SK-N-SH (cell line): ENCODE results near the gene ZMIZ1.
"Not testable (repeated sequence)": the region's sequence is repeated elsewhere in the genome, so short reads cannot be mapped to it uniquely, and the experiment has no call there.

ENCODE experiments used
- EZH2phosphoT487 ChIP-seq: fragments of 200-600 bp; sonication (generic); IDR thresholded peaks from 2 replicates; pipeline ENCODE4 v1.6.1; 2017; ENCODE audit warnings: low read depth, mixed run types, mild to moderate bottlenecking, antibody characterized with exemption, moderate library complexity, borderline replicate concordance
- FOXM1 ChIP-seq: IDR thresholded peaks from 2 replicates; pipeline ENCODE4 v1.4.0; 2012; ENCODE audit warnings: low read depth, mild to moderate bottlenecking
- NFIC ChIP-seq: IDR thresholded peaks from 2 replicates; pipeline ENCODE4 v1.4.0; 2012; ENCODE audit warnings: borderline replicate concordance
- NRF1 ChIP-seq: IDR thresholded peaks from 2 replicates; pipeline ENCODE4 v1.6.1; 2012; ENCODE audit warnings: low read depth, mild to moderate bottlenecking, low read length
- RFX5 ChIP-seq: IDR thresholded peaks from 2 replicates; pipeline ENCODE4 v1.6.1; 2012; ENCODE audit warnings: mild to moderate bottlenecking, improper control_type of control experiment, low read length
- SIN3A ChIP-seq: IDR thresholded peaks from 2 replicates; pipeline ENCODE4 v1.6.1; 2012; ENCODE audit warnings: low read depth, mild to moderate bottlenecking, low read length, moderate library complexity, borderline replicate concordance
- SMC3 ChIP-seq: IDR thresholded peaks from 2 replicates; pipeline ENCODE4 v1.6.1; 2012; ENCODE audit warnings: low read depth, low read length, improper control_type of control experiment
- TCF12 ChIP-seq: IDR thresholded peaks from 2 replicates; pipeline ENCODE4 v1.4.0; 2012
- TF ChIP-seq, protein P1 (sequence below): fragments of 200-600 bp; sonication (generic); IDR thresholded peaks from 2 replicates; pipeline ENCODE4 v1.6.1; 2017; ENCODE audit warnings: antibody characterized with exemption, mild to moderate bottlenecking, moderate library complexity
- TF ChIP-seq, protein P2 (sequence below): IDR thresholded peaks from 2 replicates; pipeline ENCODE4 v1.6.1; 2012; ENCODE audit warnings: mild to moderate bottlenecking, low read depth, low read length, moderate library complexity

DNA sequence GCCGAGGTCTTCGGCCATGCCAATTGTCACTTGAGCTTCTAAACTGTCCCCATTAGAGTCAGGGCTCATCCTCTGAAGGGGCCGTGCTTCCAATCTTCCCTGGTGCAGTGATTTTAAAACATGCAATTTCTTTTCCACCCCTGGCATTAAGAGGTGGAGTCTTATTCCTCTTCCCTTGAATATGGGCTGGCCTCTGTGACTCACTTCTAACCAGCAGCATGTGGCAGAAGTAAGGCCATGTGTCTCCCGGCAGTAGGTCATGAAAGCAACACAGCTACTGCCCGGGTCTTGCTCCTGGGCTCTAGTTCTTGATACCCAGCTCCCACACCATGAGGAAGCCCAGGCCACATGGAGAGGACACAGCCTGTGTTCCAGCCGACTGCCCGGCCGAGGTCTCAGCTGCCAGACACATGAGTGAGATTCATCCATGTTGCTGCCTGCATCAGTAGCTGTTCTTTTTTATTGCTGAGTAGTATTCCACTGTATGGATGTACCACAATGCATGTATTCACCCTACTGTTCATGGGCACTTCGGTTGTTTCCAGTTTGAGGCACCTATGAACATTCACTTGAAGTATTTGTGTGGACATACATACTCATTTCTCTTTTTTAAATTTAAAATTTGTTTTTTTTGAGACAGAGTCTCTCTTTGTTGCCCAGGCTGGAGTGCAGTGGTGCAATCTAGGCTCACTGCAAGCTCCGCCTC is 264.0 kb downstream of the ZMIZ1 start:
- TF ChIP-seq SIN3A, NFIC, RFX5, EZH2phosphoT487, TCF12, SMC3, FOXM1, NRF1: not testable (repeated sequence)
- TF ChIP-seq, protein P1, sequence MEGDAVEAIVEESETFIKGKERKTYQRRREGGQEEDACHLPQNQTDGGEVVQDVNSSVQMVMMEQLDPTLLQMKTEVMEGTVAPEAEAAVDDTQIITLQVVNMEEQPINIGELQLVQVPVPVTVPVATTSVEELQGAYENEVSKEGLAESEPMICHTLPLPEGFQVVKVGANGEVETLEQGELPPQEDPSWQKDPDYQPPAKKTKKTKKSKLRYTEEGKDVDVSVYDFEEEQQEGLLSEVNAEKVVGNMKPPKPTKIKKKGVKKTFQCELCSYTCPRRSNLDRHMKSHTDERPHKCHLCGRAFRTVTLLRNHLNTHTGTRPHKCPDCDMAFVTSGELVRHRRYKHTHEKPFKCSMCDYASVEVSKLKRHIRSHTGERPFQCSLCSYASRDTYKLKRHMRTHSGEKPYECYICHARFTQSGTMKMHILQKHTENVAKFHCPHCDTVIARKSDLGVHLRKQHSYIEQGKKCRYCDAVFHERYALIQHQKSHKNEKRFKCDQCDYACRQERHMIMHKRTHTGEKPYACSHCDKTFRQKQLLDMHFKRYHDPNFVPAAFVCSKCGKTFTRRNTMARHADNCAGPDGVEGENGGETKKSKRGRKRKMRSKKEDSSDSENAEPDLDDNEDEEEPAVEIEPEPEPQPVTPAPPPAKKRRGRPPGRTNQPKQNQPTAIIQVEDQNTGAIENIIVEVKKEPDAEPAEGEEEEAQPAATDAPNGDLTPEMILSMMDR = not testable (repeated sequence)
- TF ChIP-seq, protein P2, sequence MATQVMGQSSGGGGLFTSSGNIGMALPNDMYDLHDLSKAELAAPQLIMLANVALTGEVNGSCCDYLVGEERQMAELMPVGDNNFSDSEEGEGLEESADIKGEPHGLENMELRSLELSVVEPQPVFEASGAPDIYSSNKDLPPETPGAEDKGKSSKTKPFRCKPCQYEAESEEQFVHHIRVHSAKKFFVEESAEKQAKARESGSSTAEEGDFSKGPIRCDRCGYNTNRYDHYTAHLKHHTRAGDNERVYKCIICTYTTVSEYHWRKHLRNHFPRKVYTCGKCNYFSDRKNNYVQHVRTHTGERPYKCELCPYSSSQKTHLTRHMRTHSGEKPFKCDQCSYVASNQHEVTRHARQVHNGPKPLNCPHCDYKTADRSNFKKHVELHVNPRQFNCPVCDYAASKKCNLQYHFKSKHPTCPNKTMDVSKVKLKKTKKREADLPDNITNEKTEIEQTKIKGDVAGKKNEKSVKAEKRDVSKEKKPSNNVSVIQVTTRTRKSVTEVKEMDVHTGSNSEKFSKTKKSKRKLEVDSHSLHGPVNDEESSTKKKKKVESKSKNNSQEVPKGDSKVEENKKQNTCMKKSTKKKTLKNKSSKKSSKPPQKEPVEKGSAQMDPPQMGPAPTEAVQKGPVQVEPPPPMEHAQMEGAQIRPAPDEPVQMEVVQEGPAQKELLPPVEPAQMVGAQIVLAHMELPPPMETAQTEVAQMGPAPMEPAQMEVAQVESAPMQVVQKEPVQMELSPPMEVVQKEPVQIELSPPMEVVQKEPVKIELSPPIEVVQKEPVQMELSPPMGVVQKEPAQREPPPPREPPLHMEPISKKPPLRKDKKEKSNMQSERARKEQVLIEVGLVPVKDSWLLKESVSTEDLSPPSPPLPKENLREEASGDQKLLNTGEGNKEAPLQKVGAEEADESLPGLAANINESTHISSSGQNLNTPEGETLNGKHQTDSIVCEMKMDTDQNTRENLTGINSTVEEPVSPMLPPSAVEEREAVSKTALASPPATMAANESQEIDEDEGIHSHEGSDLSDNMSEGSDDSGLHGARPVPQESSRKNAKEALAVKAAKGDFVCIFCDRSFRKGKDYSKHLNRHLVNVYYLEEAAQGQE = not testable (repeated sequence)
